NCI-H2107 (cell line): ENCODE measurements around the gene BORCS6.
"Not testable (repeated sequence)": the region's sequence is repeated elsewhere in the genome, so short reads cannot be mapped to it uniquely, and the experiment has no call there.

Source experiments
- DNase-seq: peaks from one replicate; lab custom pipeline; 2025; lab: John Stamatoyannopoulos, UW

Gene BORCS6

GRCh38 chr17:8189711-8190477, at the start of gene BORCS6:
Gene BORCS6, minus strand, starts transcription at chr17:8190180. Its CDS starts 40 bp downstream, at chr17:8190140.
- peak; percentile 84 for DNase-seq

- DNase-seq, result no peak
These were observed 47.9 kb upstream of the BORCS6 start for GRCh38 chr17:8237886-8238285.

DNA sequence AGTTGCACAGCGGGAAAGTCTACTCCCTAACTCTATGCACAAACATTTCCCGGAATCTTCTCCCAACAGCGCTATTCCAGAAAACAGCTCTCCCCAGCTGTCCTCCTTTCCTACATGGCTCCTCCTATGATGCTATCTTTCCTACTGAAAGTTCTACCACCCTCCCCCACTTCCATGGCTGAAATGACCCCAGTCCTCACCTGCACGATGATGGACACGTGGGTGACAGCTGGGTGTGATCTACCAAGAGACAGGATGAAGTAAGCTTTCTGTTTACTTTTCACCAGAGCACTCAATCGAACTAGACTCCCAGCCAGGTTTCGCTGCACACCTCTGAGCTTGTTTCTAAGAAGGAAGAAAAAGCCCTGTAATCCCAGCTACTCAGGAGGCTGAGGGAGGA, 47.2 kb upstream of the BORCS6 start:
- DNase-seq, result no peak

- DNase-seq, result no peak
These were observed 45.7 kb upstream of the BORCS6 start for GRCh38 chr17:8235676-8236075.

- DNase-seq, result no peak
These were observed 44.6 kb upstream of the BORCS6 start for GRCh38 chr17:8234361-8235270.

DNA sequence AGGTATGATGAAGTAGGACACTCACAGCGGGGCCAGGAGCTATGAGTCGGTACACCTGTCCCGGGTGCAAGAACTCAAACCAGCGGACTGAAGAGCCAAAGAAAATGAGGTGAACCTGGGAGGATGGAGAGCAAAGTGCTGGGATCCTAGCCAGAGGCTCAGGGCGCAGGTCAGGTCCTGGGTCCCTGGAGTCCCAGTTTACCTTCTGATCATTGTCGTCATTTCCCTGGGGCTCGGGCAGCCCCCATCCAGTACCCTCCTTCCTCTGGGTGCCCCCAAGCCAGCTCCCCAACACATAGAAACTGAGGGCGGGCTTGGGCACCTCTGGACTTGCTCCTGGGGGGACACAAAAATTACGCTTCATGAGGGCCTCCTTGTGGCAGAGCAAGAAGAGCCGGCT, 41.7 kb upstream of the BORCS6 start:
- no peak for DNase-seq

DNA sequence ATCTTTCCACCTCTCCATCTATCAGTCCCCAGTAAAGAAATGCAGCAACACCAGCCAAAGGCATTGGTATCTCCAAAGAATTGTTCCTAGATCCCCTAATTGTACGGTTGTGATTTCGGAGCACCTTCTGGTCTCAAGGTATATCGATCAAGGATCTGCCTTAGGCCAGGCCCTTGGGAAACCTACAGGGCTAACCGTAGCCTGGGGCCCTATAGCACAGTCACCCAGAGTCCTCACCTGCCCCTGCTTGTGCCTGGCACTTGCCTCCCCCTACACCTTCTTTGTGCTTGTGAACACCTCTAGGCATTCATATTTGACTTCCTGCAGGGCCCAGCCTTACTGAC, 37.2 kb upstream of the BORCS6 start:
- no peak for DNase-seq

GRCh38 chr17:8226536-8227237, 36.7 kb upstream of the BORCS6 start:
- DNase-seq, result no peak

DNA sequence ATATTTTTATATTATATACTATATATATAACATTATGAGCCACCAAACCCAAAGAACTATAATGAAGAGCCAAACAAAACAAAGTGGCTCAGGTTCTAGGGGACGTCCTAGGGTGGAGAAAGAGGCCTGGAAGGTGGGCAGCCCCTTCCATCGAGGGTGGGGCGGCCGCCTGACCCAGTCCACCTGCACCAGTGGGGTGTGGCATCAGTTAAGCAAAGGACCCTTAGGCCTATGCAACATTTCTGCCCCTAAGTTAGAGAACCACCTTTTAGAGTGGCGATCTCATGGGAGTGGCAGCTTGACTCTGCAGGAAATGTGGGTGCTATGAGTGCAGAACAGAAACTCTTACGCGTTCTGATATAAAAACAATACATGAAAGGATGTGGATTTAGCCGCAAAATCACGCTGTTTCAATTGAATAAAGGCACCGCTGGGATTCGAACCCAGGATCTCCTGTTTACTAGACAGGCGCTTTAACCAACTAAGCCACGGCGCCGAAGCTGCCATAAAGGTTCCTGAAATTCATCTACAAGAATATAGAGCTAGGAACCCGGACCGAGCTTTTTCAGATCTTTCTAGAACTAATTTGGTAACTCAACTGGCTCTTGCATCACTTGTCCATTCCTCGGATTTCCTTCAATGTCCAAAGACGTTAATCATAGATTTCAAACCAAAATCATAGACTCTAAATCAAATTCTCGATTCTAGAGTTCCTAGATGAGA, 36.0 kb upstream of the BORCS6 start:
- DNase-seq, result no peak

DNA sequence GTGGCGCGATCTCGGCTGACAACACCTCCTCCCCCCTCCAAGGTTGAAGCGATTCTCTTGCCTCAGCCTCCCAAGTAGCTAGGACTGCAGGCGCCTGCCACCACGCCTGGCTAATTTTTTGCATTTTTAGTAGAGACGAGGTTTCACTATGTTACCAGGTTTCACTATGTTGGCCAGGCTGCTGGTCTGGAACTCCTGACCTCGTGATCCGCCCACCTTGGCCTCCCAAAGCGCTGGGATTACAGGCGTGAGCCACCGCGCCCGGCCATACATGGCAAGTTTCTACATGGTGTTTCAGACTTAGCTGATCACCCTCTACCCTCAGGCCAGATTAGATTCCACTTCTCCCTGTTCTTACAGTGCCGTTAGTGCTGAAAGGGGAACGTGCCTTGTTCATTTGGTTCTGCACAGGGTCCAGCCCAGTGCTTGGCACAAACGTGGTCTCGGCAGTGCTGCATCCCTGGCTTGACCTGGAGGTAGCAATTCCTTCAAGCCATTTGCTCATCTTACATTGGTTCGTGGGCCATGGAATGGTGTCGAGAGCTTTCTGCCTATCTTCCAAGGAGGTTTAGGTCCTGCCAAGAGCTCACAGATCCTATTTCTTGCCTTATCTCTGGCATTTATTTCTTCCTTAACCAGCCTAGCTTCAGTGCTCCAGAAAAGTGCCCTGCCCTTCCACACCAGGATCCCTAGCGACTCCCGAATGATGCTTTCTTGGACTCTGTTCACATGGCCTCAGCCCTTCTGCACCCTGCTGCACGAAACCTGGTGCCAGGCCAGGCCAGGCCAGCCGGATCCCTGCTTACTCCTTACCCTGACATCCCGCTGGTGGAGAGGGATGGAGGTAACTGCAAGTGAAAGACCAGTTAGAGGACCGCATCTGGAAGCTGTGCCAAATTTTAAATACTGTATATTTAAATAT, 35.2 kb upstream of the BORCS6 start:
- DNase-seq, result no peak

- DNase-seq, result no peak
These were observed 33.6 kb upstream of the BORCS6 start for GRCh38 chr17:8223356-8224126.

- no peak for DNase-seq
These were observed 32.8 kb upstream of the BORCS6 start for GRCh38 chr17:8222630-8223355.

- DNase-seq, result no peak
These were observed 32.3 kb upstream of the BORCS6 start for GRCh38 chr17:8222380-8222629.

DNA sequence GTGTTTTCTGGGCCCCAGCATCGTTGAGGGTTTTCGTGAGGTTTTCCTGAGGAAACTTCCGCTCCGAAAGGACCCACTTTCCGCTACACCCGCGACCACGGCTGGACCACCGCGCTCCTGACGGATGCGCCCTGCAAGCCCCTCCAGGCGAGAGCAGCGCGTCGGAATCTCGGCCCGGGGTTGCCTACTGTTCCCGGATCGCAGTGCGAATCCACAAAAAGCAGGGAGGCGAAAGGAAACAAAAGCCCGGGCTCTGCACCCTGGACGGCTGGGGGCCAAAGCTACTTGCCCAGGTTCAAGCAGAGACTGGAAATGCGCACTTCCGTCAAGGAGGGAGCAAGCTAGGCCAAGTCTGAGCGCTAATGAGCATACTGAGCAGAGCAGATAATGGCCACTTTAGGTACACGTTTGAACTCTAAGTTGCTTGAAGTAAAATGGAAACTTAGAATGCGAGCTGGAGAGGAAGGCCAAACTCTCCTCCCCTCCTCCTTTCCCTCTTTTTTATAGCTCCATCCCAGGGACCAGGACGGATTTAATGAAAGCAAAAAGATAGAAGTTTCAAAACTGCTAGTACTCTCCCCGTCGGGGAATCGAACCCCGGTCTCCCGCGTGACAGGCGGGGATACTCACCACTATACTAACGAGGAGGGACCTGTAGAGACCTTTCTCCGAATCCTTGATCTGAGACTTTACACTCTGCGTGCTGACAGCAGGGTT, 31.8 kb upstream of the BORCS6 start:
- no peak for DNase-seq

DNA sequence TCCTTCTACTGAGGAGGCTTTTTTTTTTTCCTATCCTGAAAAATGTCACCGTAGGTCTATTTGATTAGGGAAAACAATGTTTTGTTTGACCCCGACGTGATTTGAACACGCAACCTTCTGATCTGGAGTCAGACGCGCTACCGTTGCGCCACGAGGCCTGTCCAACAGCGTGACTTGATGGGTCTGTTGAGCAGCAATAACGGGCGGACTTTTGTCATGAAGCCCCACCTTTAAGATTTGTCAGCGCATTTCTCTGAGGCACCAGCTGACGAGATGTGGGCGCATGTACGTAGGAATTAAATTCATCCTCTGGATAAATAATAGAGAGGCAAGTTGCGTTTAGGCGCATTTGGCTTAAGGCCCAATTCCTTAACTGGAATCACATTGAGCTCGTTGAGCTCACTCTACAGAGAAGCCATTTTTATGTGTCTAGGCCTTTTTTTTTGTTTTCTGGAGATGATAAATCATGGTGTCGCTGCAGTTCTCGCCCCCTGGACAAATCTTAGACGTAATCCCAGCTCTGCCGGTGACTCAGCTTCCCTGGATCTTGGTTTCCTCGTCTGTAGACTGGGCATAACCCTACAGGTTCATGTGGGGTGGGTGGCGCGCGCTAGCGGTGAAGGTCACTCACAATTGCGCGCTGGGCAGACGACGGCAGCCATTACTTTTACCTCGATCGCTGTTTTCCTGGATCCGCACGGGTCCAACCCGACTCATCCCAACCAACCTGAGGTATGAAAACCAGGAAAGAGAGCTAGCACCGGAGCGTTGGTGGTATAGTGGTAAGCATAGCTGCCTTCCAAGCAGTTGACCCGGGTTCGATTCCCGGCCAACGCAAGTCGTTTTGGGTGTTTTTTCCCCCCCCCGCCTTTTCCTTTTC, 31.0 kb upstream of the BORCS6 start:
- DNase-seq, result peak; percentile 62

DNA sequence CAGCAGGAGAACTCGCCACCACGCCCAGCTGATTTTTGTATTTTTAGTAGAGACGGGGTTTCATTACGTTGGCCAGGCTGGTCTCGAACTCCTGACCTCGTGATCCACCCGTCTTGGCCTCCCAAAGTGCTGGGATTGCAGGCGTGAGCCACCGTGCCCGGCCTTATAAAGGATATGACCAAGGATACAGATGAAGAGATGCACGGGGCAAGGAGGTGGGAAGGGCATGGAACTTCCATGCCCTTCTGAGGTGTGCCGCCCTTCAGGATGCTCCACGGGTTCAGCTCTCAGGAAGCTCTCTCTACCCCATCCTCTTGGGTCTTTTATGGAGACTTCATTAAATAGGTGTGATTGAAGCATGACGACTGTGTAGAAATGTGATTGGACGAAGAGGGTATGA, 24.0 kb upstream of the BORCS6 start:
- DNase-seq, result not testable (repeated sequence)

DNA sequence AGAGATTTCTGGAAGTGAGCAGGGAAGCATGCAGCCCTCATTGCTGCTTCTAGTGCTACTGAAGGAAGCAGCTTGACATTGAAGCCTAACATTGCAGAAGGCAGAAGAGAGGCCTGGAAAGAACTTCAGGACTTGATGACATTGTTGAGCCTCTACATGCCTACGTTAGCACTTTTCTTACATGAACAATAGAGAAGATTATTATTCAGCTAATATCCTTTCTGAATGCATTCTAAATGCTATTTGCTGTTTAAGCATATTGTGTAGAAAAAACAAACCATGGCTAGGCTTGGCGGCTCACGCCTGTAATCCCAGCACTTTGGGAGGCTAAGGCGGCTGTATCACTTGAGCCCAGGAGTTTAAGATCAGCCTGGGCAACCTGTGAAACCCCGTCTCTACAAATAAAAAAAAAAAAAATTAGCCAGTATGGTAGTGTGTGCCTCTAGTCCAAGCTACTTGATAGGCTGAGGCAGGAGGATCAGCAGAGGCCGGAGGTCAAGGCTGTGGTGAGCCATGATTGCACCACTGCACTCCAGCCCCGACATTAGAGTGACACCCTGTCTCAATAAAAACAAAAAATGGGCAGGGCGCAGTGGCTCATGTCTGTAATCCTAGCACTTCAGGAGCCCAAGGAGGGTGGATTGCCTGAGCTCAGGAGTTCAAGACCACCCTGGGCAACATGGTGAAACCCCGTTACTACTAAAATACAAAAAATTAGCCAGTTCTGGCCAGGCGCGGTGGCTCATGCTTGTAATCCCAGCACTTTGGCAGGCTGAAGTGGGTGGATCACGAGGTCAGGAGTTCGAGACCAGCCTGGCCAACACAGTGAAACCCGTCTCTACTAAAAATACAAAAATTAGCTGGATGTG, 22.6 kb upstream of the BORCS6 start:
- DNase-seq, result no peak
